ENCODE data around the gene IMMP2L. TPM values are rescaled to one million over a fixed set of nuclear protein-coding genes. Genes with fewer than 3 reads are reported as not detected.

Gene IMMP2L
- polyA plus RNA-seq, 2 of the 4 experiments (the other 2 are of a cell fraction), result 16.1 to 23.8 TPM

- TF ChIP-seq, protein P1, sequence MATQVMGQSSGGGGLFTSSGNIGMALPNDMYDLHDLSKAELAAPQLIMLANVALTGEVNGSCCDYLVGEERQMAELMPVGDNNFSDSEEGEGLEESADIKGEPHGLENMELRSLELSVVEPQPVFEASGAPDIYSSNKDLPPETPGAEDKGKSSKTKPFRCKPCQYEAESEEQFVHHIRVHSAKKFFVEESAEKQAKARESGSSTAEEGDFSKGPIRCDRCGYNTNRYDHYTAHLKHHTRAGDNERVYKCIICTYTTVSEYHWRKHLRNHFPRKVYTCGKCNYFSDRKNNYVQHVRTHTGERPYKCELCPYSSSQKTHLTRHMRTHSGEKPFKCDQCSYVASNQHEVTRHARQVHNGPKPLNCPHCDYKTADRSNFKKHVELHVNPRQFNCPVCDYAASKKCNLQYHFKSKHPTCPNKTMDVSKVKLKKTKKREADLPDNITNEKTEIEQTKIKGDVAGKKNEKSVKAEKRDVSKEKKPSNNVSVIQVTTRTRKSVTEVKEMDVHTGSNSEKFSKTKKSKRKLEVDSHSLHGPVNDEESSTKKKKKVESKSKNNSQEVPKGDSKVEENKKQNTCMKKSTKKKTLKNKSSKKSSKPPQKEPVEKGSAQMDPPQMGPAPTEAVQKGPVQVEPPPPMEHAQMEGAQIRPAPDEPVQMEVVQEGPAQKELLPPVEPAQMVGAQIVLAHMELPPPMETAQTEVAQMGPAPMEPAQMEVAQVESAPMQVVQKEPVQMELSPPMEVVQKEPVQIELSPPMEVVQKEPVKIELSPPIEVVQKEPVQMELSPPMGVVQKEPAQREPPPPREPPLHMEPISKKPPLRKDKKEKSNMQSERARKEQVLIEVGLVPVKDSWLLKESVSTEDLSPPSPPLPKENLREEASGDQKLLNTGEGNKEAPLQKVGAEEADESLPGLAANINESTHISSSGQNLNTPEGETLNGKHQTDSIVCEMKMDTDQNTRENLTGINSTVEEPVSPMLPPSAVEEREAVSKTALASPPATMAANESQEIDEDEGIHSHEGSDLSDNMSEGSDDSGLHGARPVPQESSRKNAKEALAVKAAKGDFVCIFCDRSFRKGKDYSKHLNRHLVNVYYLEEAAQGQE (IDR thresholded peaks at IDR 0.05), result no peak
- TF ChIP-seq CHD2 (IDR thresholded peaks at IDR 0.05; ENCODE audit: low read length, partially characterized antibody) (no peak), HDAC2 (IDR thresholded peaks at IDR 0.05) (no peak), BHLHE40 (IDR thresholded peaks at IDR 0.05; ENCODE audit: low read depth, low read length) (no peak), RNF2 (IDR thresholded peaks at IDR 0.05; ENCODE audit: borderline replicate concordance, low read depth) (no peak)
- TF ChIP-seq, protein P2, sequence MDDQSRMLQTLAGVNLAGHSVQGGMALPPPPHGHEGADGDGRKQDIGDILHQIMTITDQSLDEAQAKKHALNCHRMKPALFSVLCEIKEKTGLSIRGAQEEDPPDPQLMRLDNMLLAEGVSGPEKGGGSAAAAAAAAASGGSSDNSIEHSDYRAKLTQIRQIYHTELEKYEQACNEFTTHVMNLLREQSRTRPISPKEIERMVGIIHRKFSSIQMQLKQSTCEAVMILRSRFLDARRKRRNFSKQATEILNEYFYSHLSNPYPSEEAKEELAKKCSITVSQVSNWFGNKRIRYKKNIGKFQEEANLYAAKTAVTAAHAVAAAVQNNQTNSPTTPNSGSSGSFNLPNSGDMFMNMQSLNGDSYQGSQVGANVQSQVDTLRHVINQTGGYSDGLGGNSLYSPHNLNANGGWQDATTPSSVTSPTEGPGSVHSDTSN (IDR thresholded peaks at IDR 0.05), result no peak
Measured at GRCh38 chr7:111405621-111406020, 156.7 kb downstream of the IMMP2L start (continued).

GRCh38 chr7:111401516-111401915, 160.8 kb downstream of the IMMP2L start:
- Histone ChIP-seq H3K27ac (no peak overlapping the region), H3K4me1 (no peaks in the 10 kb centered on the region), H3K4me2 (no peak overlapping the region), H3K9me3 (0 out of 3 replicates have a peak, but pooled peaks cover 2% of the 10 kb centered on the region), H3K4me3 (no peak overlapping the region)
- TF ChIP-seq MYC (IDR thresholded peaks at IDR 0.05; ENCODE audit: borderline replicate concordance, low read length), result no peak
- no peak for TF ChIP-seq EHMT2 (IDR thresholded peaks at IDR 0.05; ENCODE audit: low read depth)
- TF ChIP-seq TP53 (CRISPR knock-in tag; IDR thresholded peaks at IDR 0.05), result no peak
- TF ChIP-seq RAD21 (conservative IDR thresholded peaks at IDR 0.05 in 1 of 2, IDR thresholded peaks at IDR 0.05 in 1 of 2), result no peak
- 63% methylated on average over 3 of the region's 3 CpGs for WGBS (ENCODE audit: missing lambda C conversion rate)
- ChIA-PET CTCF (no interaction called here), POLR2A (no interaction called here)
- no peak for FAIRE-seq
- DNase-seq (ENCODE audit: low read depth in 1 of 2, low spot score in 1 of 2), result no peak
- ATAC-seq, result no peak

GRCh38 chr7:111400088-111400487, 162.2 kb downstream of the IMMP2L start:
- POLR2A ChIA-PET, result no interaction called here
- H3K4me1 ChIP-seq, result no peaks in the 10 kb centered on the region
- no peak for FAIRE-seq

More at GRCh38 chr7:111400088-111400487, 162.2 kb downstream of the IMMP2L start:
- CTCF ChIA-PET, result no interaction called here
- no peak overlapping the region for H3K4me3 ChIP-seq
- H3K27ac ChIP-seq, result no peak overlapping the region
- H3K4me2 ChIP-seq, result no peak overlapping the region
- DNase-seq (ENCODE audit: low read depth in 1 of 2, low spot score in 1 of 2) (no peak), ATAC-seq (no peak)
- 0 out of 3 replicates have a peak, but pooled peaks cover 2% of the 10 kb centered on the region for H3K9me3 ChIP-seq
- TF ChIP-seq POLR2A (IDR thresholded peaks at IDR 0.05; ENCODE audit: low read length) (no peak), MAZ (IDR thresholded peaks at IDR 0.05; ENCODE audit: borderline replicate concordance, low read depth, low read length) (no peak), HMGXB4 (CRISPR knock-in tag; IDR thresholded peaks at IDR 0.05; ENCODE audit: borderline replicate concordance) (no peak)
- TF ChIP-seq, protein P3, sequence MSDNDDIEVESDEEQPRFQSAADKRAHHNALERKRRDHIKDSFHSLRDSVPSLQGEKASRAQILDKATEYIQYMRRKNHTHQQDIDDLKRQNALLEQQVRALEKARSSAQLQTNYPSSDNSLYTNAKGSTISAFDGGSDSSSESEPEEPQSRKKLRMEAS (IDR thresholded peaks at IDR 0.05), result no peak
- WGBS (ENCODE audit: missing lambda C conversion rate), result 56% methylated on average over 2 of the region's 2 CpGs

Measured in A549 (cell line).